Measurements from ENCODE around the gene HCN1.
A peak's percentile ranks its signal among the peaks of the same experiment; 100 is the strongest.

HCN1 gene

DNA sequence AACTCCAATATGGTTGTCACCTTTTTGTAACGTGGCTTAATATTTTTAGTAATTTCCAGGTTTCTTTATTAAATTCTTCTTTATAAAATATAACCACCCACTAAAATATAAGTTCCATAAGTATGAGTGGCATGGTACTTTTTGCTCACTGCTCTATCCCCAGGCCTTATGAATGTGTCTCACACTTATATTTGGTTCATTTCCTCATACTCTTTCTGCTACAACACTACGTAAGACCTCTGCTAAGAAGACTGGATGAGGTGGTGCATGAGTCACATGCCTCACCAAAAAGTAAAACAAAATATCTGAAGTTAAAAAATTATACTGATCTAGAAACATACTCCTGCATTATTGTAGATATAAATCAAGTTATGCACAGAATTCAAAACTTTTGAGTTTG, 400.9 kb downstream of the HCN1 start:
- no peak for DNase-seq

DNA sequence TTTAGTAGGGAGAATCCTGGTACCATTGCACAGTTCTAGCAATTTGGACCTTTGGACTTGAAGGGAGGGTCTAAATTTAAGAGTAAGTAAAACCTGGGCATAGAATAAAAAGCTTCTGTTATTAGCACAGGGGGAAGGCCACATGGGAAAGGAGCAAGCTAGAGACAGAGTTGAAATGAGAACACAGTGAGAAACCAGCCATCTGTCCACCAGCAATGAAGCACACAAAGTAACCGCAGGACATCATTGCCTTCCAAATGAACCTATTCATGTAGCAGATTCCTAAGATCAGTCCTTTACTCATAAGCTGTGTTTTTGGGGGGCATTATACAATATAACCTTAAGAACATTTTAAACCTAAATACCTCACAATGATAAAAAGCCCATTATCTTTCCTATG, 407.4 kb downstream of the HCN1 start:
- peak in 1 of 58 donors; percentile 2 for DNase-seq

DNA sequence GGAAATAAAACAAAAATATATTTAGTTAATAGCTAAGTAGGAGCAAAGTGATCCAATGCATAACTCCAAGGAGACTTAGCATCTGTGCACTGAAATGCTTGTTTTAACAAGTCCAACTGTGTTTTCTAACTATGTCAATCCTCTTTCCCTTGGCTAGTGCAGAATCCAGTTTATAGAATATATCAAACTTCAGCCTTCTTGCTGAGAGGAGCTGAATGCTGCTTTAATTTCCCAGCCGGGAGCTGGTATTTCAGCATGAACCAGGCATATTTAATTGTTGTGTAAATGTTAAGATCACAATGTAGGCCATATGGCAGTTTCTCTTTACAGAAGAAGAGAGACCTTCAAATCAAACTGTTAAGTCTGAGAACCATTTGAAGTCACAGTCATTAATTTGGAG, 411.7 kb downstream of the HCN1 start:
- no peak for DNase-seq

DNA sequence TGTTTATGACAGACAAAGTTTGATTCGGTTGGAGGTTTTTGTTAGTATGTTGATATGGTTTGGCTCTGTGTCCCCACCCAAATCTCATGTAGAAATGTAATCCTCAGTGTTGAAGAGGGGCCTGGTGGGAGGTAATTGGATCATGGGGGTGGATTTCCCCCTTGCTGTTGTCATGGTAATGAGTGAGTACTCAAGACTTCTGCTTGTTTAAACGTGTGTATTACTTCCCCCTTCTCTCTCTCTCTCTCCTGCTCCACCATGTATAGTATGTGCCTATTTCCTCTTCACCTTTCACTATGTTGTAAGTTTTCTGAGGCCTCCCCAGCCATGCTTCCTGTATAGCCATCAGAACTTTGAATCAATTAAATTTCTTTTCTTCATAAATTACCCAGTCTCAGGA, 415.1 kb downstream of the HCN1 start:
- DNase-seq, result no peak

DNA sequence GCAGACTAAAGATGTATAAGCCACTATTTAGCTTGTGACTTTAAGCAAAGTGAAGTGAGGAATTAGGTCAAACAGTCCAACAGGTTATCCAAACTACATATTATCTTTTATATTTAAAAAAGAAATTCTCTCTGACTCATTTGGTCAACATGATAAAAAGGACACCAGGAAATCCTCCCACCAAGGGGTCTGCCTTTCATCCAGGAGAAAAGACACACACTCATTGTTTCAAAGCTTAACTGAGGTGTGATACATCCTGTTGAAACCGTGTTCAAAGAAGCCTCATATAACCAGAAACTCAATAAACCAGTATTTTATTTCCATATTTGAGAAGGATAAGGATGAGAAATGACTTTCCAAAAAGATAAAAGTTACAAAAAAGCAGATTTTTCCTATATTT, 417.1 kb downstream of the HCN1 start:
- DNase-seq, result no peak

DNA sequence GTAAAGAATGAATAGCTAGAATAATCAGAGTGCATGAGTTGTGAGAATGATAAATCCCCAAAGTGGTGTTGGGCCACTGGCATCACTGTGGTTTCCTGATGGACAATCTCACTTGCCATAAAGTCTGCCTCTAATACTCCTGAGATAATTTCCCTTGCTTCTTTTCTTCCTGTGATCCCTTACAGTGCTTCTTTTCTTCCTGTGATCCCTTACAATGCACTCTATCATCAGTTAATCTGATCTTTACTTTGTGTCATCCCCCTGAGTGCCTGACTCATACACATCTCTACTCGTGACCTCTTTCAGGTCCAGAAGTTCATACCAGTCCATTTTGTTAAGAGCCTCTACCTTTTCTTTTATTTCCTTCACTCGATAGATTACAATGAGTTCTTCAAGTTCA, 418.3 kb downstream of the HCN1 start:
- no peak for DNase-seq

DNA sequence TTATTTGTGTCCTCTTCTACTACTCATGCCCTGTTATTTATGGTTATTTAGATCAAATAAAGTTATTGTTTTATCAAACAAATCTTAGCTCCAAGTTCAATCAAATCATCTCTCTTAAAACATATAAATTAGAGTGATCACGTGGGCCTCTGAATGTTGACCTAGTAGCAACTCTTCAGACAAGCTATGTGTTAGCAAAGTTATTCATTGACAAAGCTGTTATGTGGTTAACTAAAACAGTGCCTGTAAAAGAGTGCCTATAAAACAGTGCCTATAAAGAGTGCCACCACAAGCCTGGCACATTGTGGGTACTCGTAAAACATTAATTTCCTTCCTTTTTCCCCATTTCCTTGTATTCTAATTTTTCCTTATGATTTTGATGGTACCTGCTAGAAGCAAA, 421.9 kb downstream of the HCN1 start:
- no peak for DNase-seq

DNA sequence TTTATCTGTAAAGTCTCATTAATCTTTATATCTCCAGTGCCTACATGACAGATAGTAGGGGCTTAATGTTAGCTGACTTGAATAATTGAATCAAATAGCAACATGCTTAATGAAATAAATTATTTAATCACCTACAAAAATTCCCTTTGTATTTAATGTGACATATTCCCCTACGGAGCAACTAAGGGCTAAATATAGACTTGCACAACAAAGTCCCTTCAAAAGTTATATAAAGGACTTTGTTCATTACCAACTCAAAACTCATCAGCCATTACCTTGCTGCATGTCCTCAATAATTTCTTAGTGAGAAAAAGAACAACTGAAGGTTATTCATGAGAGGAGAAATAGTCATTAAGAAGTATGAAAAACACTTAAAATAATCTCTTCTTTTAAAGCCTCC, 424.6 kb downstream of the HCN1 start:
- no peak for DNase-seq

DNA sequence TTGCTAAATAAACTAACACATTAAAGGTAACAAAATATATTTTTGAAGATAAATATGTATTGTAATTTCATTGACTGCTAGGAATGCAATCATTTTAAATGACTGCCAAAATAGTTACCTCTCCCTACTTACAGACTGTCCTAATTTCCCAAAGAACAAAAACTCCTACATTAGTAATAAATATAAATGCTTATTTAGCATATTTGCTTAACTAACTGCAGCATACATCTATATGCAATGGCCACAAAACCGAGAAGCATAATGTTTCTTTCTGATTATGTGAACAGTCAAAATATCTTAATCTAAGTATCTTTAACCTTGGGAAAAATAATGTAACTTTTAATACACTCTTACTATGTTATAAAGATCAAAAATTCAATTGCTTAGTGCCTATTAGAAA, 431.7 kb downstream of the HCN1 start:
- DNase-seq, result no peak

DNA sequence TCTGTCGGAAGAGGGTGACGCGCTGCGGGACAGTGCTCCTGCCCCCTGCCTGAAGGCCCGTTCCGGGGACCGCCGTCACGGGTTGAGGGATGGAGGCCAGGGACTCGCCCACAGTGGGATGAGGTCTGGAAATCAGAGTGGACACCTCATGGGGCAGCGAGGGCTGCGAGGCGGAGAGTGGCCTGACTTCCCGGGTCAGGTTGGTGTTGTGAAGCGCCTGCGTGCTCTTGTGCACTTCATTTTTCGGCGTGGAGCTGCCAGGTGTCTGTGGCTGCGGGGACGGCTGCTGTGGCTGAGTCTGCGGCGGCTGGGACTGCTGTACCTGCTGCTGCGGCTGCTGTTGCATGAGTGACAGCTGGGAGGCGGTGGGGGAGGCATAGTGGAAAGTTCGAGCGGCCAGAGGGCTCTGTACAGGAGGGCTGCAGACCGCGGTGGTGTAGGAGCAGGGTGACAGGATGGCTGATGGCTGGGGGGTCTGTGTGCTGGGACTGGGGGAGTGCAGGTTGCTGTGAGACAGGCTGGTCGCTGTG, 434.1 kb downstream of the HCN1 start:
- no peak for DNase-seq

DNA sequence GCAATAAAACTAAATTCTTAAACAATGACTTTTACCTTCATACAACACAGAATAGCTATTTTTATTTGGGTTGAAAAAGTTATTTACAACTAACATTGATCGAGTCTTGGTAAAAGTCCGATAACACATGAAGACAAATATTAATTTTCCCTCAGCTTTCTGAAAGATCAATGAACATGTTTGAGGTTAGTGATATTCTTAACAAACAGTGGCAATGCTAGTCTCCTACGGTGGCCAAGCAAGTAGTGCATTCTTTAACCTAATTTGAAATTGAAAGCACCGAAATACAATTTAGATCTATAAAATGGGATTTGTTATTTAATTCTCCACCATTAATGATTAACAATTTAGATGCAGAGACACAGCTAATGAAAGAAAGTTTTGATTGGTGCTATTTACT, 435.1 kb downstream of the HCN1 start:
- no peak for DNase-seq

DNA sequence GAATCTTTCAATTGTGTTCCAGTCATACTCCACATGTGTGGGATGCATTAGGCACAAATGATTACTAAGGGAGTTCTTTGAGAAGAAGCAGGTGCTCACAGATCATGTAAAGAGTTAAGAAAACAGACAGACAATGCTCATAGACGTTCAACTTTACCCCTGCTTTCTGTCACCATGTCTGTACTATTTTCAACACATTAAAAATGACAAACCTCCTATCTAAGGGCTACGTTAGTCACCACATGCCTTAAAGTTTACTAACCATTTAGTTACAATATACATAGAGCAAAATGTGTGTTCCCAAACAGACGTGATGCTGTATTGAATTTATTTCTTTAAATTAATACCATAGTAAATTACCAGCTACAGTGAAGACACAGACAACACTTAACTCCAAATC, 435.9 kb downstream of the HCN1 start:
- no peak for DNase-seq

DNA sequence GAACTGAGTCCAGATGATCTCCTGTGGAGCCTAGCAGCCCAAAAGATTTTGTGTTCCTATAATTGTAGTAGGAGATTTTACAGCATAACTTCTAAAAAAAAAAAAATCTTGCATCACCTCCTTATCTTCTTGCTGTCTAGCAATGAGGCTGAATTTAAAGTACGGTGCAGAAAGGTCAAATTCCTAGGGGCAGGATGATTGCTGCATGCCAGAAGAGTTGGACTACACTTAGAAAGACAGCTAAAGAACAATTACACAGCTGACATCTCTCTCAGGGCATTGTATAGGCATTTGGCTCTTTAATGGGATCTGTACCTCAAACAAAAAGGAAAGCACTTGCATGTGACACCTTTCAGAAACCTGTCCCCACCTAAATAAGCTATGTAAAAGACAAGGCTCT, 443.2 kb downstream of the HCN1 start:
- no peak for DNase-seq

DNA sequence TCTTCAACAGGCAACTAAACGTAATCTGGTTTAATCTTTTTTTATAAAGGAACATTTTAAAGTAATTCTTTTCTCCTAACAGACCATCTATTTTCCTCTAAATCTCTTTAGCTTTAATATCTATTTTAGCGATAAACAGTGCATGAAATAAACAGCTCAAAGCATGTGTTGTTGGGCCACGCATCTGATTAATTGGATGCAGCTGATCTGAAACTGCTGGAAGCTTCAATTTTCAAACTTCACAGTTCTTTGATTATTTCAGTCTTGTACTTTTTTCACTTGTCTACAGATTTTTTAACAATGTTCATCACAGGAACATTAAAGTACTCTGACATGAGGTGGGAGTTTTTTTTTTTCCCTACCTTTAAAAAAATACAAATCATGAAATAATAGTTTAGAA, 443.6 kb downstream of the HCN1 start:
- no peak for DNase-seq

DNA sequence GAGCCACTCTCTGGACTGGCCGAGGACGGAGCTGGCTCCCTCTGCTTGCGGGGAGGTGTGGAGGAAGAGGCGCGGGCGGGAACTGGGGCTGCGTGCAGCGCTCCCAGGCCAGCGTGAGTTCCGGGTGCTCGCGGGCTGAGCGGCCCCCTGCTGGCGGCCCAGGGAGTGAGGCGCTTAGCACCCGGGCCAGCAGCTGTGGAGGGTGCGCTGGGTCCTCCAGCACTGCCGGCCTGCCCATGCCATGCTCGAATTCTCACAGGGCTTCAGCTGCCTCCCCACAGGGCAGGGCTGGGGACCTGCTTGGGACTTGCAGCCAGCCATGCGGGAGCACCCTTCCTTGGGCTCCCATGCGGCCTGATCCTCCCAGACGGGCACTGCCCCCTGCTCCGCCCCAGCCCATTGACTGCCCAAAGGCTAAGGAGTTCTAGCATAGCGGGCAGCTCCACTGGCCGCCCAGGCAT, 470.6 kb downstream of the HCN1 start:
- DNase-seq, result peak in 1 of 58 donors; percentile 5

DNA sequence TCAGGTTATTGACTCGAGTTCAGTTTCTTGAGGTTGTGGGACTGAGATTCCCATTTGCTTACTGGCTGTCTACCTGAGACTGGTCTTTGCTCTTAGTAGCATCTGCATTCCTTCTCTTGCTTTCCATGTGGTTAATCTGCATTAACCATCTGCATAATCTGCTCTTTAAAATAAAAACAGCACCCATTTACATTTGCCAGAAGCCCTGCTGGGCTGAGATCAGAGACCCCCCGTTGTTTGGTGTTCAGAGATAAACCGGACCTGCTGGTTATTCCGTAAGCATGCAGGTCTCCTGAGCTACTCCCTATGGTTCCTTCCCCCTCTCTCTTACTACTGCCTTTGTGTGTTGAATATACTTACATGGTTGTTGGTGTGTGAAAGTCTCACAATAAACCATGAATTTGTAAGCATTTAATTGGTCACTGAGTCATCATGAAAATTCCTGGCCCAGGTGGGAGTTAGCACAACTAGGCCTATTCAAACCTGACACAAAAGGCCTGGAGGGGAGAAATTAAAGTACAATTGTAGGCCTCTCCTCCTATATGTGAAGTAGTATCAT, 490.7 kb downstream of the HCN1 start:
- no peak for DNase-seq

All from anterior cingulate cortex (tissue), 58 donors.